Measurements from ENCODE around the gene GPR39. TPM values are rescaled to one million over a fixed set of nuclear protein-coding genes. Genes with fewer than 3 reads are reported as not detected.
A peak's percentile ranks its signal among the peaks of the same experiment; 100 is the strongest.

GPR39 gene
- total RNA-seq, 4 donors from 2014 or later = 0.13 to 1.3 TPM; not detected in 2

DNA sequence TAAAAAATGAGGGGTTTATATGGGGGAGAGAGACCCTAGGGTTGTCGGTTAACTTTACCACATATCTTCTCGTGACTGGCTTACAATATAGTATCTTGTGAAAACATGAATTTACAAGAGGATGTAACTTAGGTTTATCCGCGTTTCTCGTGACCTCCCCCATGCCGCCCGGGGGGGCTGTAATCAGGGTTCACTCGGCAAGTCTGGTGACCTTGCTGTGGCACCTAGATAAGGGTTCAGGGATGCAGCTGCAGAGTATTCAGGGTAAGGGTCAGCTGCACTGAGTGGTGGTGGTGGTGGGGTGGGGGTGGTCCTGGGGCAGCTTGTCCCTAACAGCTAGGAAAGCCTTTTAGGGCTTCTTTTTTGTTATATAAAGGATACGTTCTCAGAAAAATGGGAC lies 141.1 kb downstream of the GPR39 start:
- no peak overlapping the region for H3K27ac ChIP-seq (replicated peaks in 1 of 4)
- peak; percentile 91 for DNase-seq (ENCODE audit: extremely low spot score)
- TF ChIP-seq, protein P1, sequence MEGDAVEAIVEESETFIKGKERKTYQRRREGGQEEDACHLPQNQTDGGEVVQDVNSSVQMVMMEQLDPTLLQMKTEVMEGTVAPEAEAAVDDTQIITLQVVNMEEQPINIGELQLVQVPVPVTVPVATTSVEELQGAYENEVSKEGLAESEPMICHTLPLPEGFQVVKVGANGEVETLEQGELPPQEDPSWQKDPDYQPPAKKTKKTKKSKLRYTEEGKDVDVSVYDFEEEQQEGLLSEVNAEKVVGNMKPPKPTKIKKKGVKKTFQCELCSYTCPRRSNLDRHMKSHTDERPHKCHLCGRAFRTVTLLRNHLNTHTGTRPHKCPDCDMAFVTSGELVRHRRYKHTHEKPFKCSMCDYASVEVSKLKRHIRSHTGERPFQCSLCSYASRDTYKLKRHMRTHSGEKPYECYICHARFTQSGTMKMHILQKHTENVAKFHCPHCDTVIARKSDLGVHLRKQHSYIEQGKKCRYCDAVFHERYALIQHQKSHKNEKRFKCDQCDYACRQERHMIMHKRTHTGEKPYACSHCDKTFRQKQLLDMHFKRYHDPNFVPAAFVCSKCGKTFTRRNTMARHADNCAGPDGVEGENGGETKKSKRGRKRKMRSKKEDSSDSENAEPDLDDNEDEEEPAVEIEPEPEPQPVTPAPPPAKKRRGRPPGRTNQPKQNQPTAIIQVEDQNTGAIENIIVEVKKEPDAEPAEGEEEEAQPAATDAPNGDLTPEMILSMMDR (IDR thresholded peaks at IDR 0.05) = no peak
- no peak for TF ChIP-seq POLR2AphosphoS5 (IDR thresholded peaks at IDR 0.05)
- no peak for TF ChIP-seq POLR2A (IDR thresholded peaks at IDR 0.05; ENCODE audit: low read depth)
- no peak for TF ChIP-seq EP300 (IDR thresholded peaks at IDR 0.05)
- no peak overlapping the region for H3K4me3 ChIP-seq
- peaks cover 0 to 5% (median 0%) of the 10 kb centered on the region in 4 donors for H3K4me1 ChIP-seq
- WGBS = 62% methylated on average over 9 of the region's 9 CpGs
- H3K27me3 ChIP-seq = no peaks in the 10 kb centered on the region
- no peaks in the 10 kb centered on the region for H3K36me3 ChIP-seq
- intact Hi-C loops (cut with DNase I) = no loop called here
- no peaks in the 10 kb centered on the region for H3K9me3 ChIP-seq

DNA sequence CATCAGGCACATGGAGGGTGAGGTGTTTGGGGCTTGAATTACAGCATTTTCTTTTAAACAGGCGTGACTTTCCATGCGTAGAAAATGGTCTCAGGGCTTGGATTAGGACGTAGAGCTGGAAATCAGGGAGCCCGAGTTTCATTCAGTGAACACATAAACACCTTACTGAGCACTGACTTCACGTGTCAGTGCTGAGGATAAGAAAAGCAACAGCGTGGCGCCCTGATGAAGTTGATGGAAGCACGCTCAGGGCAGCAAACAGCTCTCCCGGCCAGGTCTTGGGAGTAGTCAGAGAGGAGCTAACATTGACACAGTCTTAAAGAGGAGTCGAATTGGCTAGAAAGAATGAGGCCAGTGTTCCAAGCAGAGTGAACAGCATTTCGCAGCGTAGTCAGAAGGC lies 142.7 kb downstream of the GPR39 start:
- TF ChIP-seq POLR2AphosphoS5 (IDR thresholded peaks at IDR 0.05) = no peak
- 88% methylated on average over 12 of the region's 12 CpGs for WGBS
- Histone ChIP-seq H3K9me3 (no peaks in the 10 kb centered on the region), H3K4me1 (peaks cover 0 to 5% (median 0%) of the 10 kb centered on the region in 4 donors), H3K27ac (replicated peaks in 1 of 4) (no peak overlapping the region), H3K36me3 (no peaks in the 10 kb centered on the region), H3K27me3 (no peaks in the 10 kb centered on the region), H3K4me3 (no peak overlapping the region)
- DNase-seq (ENCODE audit: extremely low spot score) = peak; percentile 78
- intact Hi-C loops (cut with DNase I) = no loop called here

DNA sequence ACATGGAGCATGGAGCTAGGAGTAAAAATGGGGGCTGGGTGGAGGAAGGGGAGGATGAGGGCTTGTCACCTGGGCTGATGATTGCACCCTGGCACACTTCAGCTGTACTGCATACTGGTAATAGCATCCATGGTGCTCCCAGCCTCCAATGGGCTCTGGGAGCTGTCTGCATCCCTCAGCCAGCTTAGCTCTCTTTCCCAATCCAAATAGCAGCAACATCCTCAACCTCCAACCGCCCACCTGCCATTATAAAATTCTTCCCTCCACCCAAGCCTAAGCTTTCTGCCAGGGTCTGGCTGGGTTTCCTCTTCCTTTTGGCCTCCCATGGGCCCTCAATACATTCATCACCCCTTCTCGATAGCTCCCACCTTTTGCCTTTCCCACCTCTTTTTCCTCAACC lies 143.3 kb downstream of the GPR39 start:
- peak; percentile 60 for DNase-seq (ENCODE audit: extremely low spot score)
- no peaks in the 10 kb centered on the region for H3K36me3 ChIP-seq
- WGBS = 92% methylated on average over 2 of the region's 2 CpGs
- no peaks in the 10 kb centered on the region for H3K27me3 ChIP-seq
- intact Hi-C loops (cut with DNase I) = no loop called here
- H3K4me1 ChIP-seq = peaks cover 0 to 5% (median 0%) of the 10 kb centered on the region in 4 donors
- H3K4me3 ChIP-seq = no peak overlapping the region
- TF ChIP-seq, protein P1 (IDR thresholded peaks at IDR 0.05) = no peak
- TF ChIP-seq EP300 (IDR thresholded peaks at IDR 0.05) (no peak), POLR2AphosphoS5 (IDR thresholded peaks at IDR 0.05) (no peak), POLR2A (IDR thresholded peaks at IDR 0.05; ENCODE audit: low read depth) (no peak)
- H3K9me3 ChIP-seq = no peaks in the 10 kb centered on the region
- no peak overlapping the region for H3K27ac ChIP-seq (replicated peaks in 1 of 4)

DNA sequence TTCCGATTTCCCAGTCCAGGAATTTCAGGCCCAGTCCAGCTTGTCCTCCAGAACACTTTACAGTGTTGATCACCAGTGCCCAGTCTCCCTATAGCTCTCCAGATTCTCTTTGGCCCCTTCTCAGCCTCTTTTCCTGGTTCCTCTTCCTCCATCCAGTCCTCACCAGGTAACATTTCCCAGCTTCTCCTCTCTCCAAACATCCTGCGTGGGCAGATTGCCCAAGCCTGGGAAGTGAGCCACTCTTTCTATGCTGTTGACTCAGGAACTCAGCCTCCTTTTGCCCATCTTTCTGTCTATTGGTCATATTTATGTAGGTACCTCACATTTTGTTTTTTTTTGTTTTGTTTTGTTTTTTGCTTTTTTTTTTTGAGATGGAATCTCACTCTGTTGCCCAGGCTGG lies 144.0 kb downstream of the GPR39 start:
- Histone ChIP-seq H3K9me3 (no peaks in the 10 kb centered on the region), H3K27ac (replicated peaks in 1 of 4) (no peak overlapping the region), H3K36me3 (no peaks in the 10 kb centered on the region), H3K27me3 (no peaks in the 10 kb centered on the region), H3K4me1 (peaks cover 0 to 5% (median 0%) of the 10 kb centered on the region in 4 donors), H3K4me3 (no peak overlapping the region)
- TF ChIP-seq, protein P1 (IDR thresholded peaks at IDR 0.05) = no peak
- no peak for TF ChIP-seq POLR2A (IDR thresholded peaks at IDR 0.05; ENCODE audit: low read depth)
- TF ChIP-seq POLR2AphosphoS5 (IDR thresholded peaks at IDR 0.05) = no peak
- no peak for TF ChIP-seq EP300 (IDR thresholded peaks at IDR 0.05)
- DNase-seq (ENCODE audit: extremely low spot score) = peak; percentile 88
- WGBS = 83% methylated on average over 2 of the region's 2 CpGs
- intact Hi-C loops (cut with DNase I) = no loop called here

DNA sequence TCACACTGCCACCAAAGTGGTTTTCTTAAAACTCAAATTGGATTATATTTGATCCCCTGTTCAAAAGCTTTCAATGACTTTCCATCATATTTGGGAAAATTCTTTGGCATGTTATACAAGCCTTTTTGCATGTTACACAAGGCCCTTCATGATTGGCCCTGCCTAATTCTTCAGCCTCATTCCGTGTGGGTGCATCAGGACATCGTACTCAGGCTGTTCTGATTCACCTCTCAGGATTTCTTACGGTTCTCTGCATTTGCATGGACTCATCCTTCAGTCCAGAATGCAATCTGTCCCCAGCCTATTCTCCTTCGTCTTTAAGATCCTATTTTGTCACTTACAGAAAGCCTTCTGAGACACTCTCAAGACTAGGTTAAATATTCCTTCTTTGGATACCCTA lies 145.6 kb downstream of the GPR39 start:
- intact Hi-C loops (cut with DNase I) = no loop called here
- TF ChIP-seq, protein P1 (IDR thresholded peaks at IDR 0.05) = no peak
- TF ChIP-seq POLR2A (IDR thresholded peaks at IDR 0.05; ENCODE audit: low read depth) = no peak
- TF ChIP-seq EP300 (IDR thresholded peaks at IDR 0.05) = no peak
- no peak for TF ChIP-seq POLR2AphosphoS5 (IDR thresholded peaks at IDR 0.05)
- H3K36me3 ChIP-seq = no peaks in the 10 kb centered on the region
- peaks cover 0 to 5% (median 0%) of the 10 kb centered on the region in 4 donors for H3K4me1 ChIP-seq
- WGBS = 89% methylated on average over 4 of the region's 4 CpGs
- H3K27ac ChIP-seq (replicated peaks in 1 of 4) = no peak overlapping the region
- no peaks in the 10 kb centered on the region for H3K27me3 ChIP-seq
- no peak for DNase-seq (ENCODE audit: extremely low spot score)
- H3K9me3 ChIP-seq = no peaks in the 10 kb centered on the region
- no peak overlapping the region for H3K4me3 ChIP-seq

Data from esophagus muscularis mucosa (tissue), 4 donors.